ENCODE results near the gene PTK6.
"Not testable (repeated sequence)": the region's sequence is repeated elsewhere in the genome, so short reads cannot be mapped to it uniquely, and the experiment has no call there.

The PTK6 gene

GRCh38 chr20:63487781-63488241 is 49.4 kb downstream of the PTK6 start:
- Mint-ChIP-seq H3K9me3 (no peaks in the 10 kb centered on the region), H3K27ac (no peak overlapping the region), H3K27me3 (peaks cover 26% of the 10 kb centered on the region), H3K36me3 (ENCODE audit: low read depth) (no peaks in the 10 kb centered on the region), H3K4me3 (no peak overlapping the region), H3K4me1 (ENCODE audit: low read depth) (no peaks in the 10 kb centered on the region)

DNA sequence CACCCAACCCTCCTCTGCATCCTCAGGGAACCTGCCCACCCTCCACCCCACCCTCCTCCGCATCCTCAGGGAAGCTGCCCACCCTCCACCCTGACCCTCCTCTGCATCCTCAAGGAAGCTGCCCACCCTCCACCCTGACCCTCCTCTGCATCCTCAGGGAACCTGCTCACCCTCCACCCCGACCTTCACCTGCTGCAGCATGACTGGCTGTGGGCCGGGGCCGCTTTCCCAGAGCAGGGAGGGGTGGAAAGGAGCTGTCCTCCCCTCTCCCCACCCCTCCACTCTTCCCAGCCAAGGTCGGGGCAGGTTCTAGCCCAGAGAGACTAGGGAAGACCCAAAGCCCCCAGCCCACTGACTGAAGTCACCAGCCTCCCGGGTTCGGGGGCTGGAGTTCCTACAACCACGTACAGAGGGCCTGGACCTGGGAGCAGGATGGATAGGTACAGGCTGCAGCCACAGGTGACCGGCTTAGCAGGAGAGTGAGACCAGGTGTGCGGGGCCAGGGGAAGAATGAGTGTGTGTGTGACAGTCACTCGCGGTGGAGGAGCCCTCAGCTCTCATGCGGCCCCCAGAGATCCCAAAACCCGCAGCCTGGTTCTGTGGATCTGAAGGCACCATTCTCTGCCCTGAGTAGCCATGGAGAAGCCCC is 49.9 kb downstream of the PTK6 start:
- no peaks in the 10 kb centered on the region for H3K9me3 Mint-ChIP-seq
- H3K36me3 Mint-ChIP-seq (ENCODE audit: low read depth) = no peaks in the 10 kb centered on the region
- H3K4me3 Mint-ChIP-seq = no peak overlapping the region
- H3K27ac Mint-ChIP-seq = no peak overlapping the region
- no peaks in the 10 kb centered on the region for H3K4me1 Mint-ChIP-seq (ENCODE audit: low read depth)
- H3K27me3 Mint-ChIP-seq = peaks cover 28% of the 10 kb centered on the region

- no peaks in the 10 kb centered on the region for H3K4me1 Mint-ChIP-seq (ENCODE audit: low read depth)
- H3K27me3 Mint-ChIP-seq = peaks cover 30% of the 10 kb centered on the region
- H3K36me3 Mint-ChIP-seq (ENCODE audit: low read depth) = no peaks in the 10 kb centered on the region
- no peak overlapping the region for H3K27ac Mint-ChIP-seq
- H3K9me3 Mint-ChIP-seq = no peaks in the 10 kb centered on the region
- no peak overlapping the region for H3K4me3 Mint-ChIP-seq
Measured at GRCh38 chr20:63486300-63486855, 50.8 kb downstream of the PTK6 start.

GRCh38 chr20:63484651-63485403 is 52.3 kb downstream of the PTK6 start:
- Mint-ChIP-seq H3K4me3 (no peak overlapping the region), H3K27me3 (peaks cover 32% of the 10 kb centered on the region), H3K4me1 (ENCODE audit: low read depth) (no peaks in the 10 kb centered on the region), H3K27ac (no peak overlapping the region), H3K9me3 (no peaks in the 10 kb centered on the region), H3K36me3 (ENCODE audit: low read depth) (no peaks in the 10 kb centered on the region)

DNA sequence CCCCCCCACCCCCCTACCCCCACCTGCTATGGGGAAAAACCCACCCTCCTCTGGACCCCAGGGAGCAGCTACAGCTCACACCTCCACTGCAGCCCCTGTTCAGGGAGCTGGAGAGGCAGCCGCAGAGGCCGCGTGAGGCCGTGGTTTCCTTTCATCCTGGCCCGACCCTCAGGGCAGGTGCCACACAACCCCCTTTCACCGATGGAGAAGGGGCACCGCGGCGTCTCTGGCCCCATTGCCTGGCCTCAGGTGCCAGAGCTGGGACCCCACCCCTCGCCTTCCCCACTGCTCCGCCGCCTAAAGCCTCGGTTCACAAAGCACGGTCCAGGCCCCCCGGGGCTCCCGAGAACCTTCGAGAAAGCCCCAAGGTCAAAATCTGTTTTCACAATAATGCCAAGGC is 52.9 kb downstream of the PTK6 start:
- H3K27me3 Mint-ChIP-seq = peaks cover 32% of the 10 kb centered on the region
- H3K27ac Mint-ChIP-seq = no peak overlapping the region

GRCh38 chr20:63483834-63484233 is 53.3 kb downstream of the PTK6 start:
- Mint-ChIP-seq H3K27me3 (peaks cover 32% of the 10 kb centered on the region), H3K4me3 (no peak overlapping the region), H3K36me3 (ENCODE audit: low read depth) (no peaks in the 10 kb centered on the region), H3K27ac (no peak overlapping the region), H3K9me3 (no peaks in the 10 kb centered on the region), H3K4me1 (ENCODE audit: low read depth) (no peaks in the 10 kb centered on the region)

More for the DNA sequence above, 52.9 kb downstream of the PTK6 start:
- Mint-ChIP-seq H3K36me3 (ENCODE audit: low read depth) (no peaks in the 10 kb centered on the region), H3K9me3 (no peaks in the 10 kb centered on the region), H3K4me3 (no peak overlapping the region), H3K4me1 (ENCODE audit: low read depth) (no peaks in the 10 kb centered on the region)

GRCh38 chr20:63482021-63482587 is 55.1 kb downstream of the PTK6 start:
- no peaks in the 10 kb centered on the region for H3K36me3 Mint-ChIP-seq (ENCODE audit: low read depth)
- H3K4me3 Mint-ChIP-seq = no peak overlapping the region
- peaks cover 45% of the 10 kb centered on the region for H3K27me3 Mint-ChIP-seq
- no peak overlapping the region for H3K27ac Mint-ChIP-seq
- no peaks in the 10 kb centered on the region for H3K4me1 Mint-ChIP-seq (ENCODE audit: low read depth)
- no peaks in the 10 kb centered on the region for H3K9me3 Mint-ChIP-seq

- Mint-ChIP-seq H3K9me3 (no peaks in the 10 kb centered on the region), H3K27me3 (peaks cover 49% of the 10 kb centered on the region), H3K4me1 (ENCODE audit: low read depth) (no peaks in the 10 kb centered on the region), H3K27ac (no peak overlapping the region), H3K36me3 (ENCODE audit: low read depth) (no peaks in the 10 kb centered on the region), H3K4me3 (no peak overlapping the region)
Measured at GRCh38 chr20:63481503-63481902, 55.7 kb downstream of the PTK6 start.

DNA sequence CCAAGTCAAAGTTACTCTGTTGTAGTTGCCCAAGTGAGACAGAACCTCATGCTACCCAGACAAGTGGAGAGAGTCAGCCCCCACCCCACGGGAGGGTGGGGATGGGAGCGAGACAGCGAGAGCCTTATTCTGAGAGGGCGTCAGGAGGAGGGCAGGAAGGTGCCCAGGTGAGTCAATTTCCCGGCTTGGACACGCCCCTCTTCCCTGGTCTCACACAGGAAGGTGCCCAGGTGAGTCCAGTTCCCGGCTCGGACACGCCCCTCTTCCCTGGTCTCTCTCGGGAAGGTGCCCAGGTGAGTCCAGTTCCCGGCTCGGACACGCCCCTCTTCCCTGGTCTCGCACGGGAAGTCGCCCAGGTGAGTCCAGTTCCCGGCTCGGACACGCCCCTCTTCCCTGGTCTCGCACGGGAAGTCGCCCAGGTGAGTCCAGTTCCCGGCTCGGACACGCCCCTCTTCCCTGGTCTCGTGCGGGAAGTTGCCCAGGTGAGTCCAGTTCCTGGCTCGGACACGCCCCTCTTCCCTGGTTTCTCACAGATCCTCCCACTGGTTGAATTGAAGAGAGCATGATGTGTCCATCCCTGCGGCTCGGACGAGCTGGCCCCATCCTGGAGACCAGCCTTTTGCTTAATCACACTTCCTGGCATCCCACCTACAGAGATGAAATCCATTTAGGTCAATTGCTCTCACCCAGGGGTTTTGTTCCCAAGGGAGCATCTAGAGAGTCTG is 57.3 kb downstream of the PTK6 start:
- peaks cover 51% of the 10 kb centered on the region for H3K27me3 Mint-ChIP-seq
- H3K9me3 Mint-ChIP-seq; H3K4me3 Mint-ChIP-seq; H3K27ac Mint-ChIP-seq; H3K36me3 Mint-ChIP-seq (ENCODE audit: low read depth); H3K4me1 Mint-ChIP-seq (ENCODE audit: low read depth): not testable (repeated sequence)

DNA sequence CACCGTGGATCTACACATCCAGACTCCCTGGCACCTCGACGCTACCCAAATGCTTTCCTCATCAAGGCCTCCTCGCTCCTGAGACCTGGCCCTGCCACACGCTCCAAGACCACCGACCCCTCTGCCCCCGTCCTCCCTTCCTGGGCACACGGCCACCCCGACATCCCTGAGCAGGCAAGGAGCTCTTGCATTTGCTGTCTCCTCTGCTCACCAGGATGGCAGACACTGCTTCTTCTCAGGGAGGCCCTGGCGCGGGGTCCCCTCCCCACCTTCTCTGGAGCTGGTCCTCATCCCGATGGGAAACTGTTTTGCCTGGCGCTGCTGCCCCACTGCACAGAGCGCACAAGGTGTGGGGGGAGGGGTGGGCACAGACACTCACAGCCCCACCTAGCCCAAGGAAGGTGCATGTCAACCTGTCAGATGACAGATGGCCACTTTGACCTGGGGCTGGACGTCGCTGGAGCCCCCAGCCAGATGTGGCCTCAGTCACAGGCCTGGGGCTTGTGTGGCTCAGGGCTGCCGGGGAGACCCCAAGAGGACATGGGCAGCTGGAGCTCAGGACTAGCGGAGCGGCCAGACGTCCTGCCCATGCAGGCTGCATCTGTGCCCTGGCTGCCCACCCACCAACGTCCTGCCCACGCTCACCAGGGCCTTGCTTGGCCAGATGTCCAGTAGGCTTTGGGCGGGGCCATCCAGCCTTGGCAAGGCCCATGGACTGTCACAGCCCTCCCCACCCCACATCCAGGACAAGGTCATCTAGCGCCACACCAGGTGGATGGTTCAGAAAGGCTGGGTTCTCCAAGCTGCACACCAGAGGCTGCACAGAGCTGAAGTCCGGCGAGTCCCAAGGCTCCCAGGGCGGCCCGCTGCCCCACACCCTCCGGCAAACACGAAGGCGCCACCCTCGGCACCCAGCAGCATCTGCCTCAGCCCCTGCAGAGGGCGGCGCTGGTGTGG is 58.6 kb downstream of the PTK6 start:
- Mint-ChIP-seq H3K4me1 (ENCODE audit: low read depth) (peaks cover 8% of the 10 kb centered on the region), H3K27me3 (peaks cover 58% of the 10 kb centered on the region), H3K36me3 (ENCODE audit: low read depth) (no peaks in the 10 kb centered on the region), H3K27ac (no peak overlapping the region), H3K9me3 (no peaks in the 10 kb centered on the region), H3K4me3 (no peak overlapping the region)

Measured in stimulated activated naive CD8-positive, alpha-beta T cell treated with anti-CD3 and anti-CD28 coated beads, Interleukin-15, Interleukin-2, amounts not matched to agents 100 ng/mL and 50 ng/mL, for 24 hours (primary cell).